H1 (cell line): Measurements from ENCODE around the gene GATD1. TPM values are rescaled to one million over a fixed set of nuclear protein-coding genes. Genes with fewer than 3 reads are reported as not detected.

Experiments used
- CTCF ChIA-PET: fragments of 300-600 bp; sonication (Branson Sonifier 250); formaldehyde crosslinking; loops from one replicate; lab custom pipeline; 2021; ENCODE audit not compliant: partially characterized antibody; lab: Charles Lee
- POLR2A ChIA-PET: fragments of 300-600 bp; sonication (Branson Sonifier 250); formaldehyde crosslinking; loops from one replicate; lab custom pipeline; 2021; ENCODE audit warnings: inconsistent platforms; ENCODE audit not compliant: partially characterized antibody; lab: Charles Lee
- DNase-seq, 2 experiments: peaks; one replicate each; pipeline versions ENCODE4 v3.0.0 to v3.0.0-alpha.2; 2010 to 2022; ENCODE audit warnings: low spot score in 2 of 2, low read depth in 1 of 2, mixed read lengths in 1 of 2
- FAIRE-seq: peaks from 2 replicates; lab custom pipeline; 2011; peaks lifted over from hg19 to GRCh38; lab: Jason Lieb, UNC
- H2AFZ ChIP-seq: 2 replicates; pipeline ENCODE4 v1.8.1; 2012; ENCODE audit warnings: low read length, inconsistent platforms
- H2AK5ac ChIP-seq: 2 replicates; pipeline ENCODE4 v1.6.1; 2013; ENCODE audit warnings: low read depth, low read length
- H2BK120ac ChIP-seq: replicated peaks from 2 replicates; pipeline ENCODE3; 2013; ENCODE audit warnings: low read depth, low read length, inconsistent platforms
- H2BK12ac ChIP-seq: 2 replicates; pipeline ENCODE4 v1.6.1; 2013; ENCODE audit warnings: low read depth, low read length
- H2BK15ac ChIP-seq: 2 replicates; pipeline ENCODE4 v1.6.1; 2013; ENCODE audit warnings: low read length
- H2BK20ac ChIP-seq: 2 replicates; pipeline ENCODE4 v1.6.1; 2013; ENCODE audit warnings: low read length
- H2BK5ac ChIP-seq: 2 replicates; pipeline ENCODE4 v1.6.1; 2013; ENCODE audit warnings: low read depth, low read length
- H3K14ac ChIP-seq: 2 replicates; pipeline ENCODE4 v1.6.1; 2013; ENCODE audit warnings: inconsistent platforms; ENCODE audit not compliant: insufficient read length
- H3K18ac ChIP-seq: 2 replicates; pipeline ENCODE4 v1.6.1; 2013; ENCODE audit warnings: low read length; ENCODE audit errors: extremely low read depth
- H3K23ac ChIP-seq: 2 replicates; pipeline ENCODE4 v1.6.1; 2013; ENCODE audit warnings: inconsistent platforms; ENCODE audit not compliant: insufficient read length
- H3K23me2 ChIP-seq: 2 replicates; pipeline ENCODE4 v1.6.1; 2013; ENCODE audit warnings: low read depth, low read length
- H3K27ac ChIP-seq: 2 replicates; pipeline ENCODE4 v1.6.1; 2011; ENCODE audit warnings: low read depth, low read length, inconsistent platforms
- H3K27me3 ChIP-seq, 4 experiments: replicated peaks in 1 of 4; 1 replicate in 1 of 4; 2 replicates in 3 of 4; pipeline versions ENCODE4 v1.6.1 to v1.8.1; 2011 to 2013; ENCODE audit warnings: low read length in 3 of 4, mild to moderate bottlenecking in 3 of 4, inconsistent platforms in 2 of 4, mixed read lengths in 2 of 4, moderate library complexity in 1 of 4; ENCODE audit not compliant: control insufficient read depth in 3 of 4, insufficient read depth in 3 of 4; ENCODE audit errors: extremely low read depth in 1 of 4
- H3K36me3 ChIP-seq, 4 experiments: 2 replicates each; pipeline versions ENCODE4 v1.6.1 to v1.8.1; 2011 to 2013; ENCODE audit warnings: mild to moderate bottlenecking in 4 of 4, low read length in 3 of 4, moderate library complexity in 2 of 4, control low read depth in 1 of 4, inconsistent platforms in 1 of 4; ENCODE audit not compliant: insufficient read depth in 4 of 4, control insufficient read depth in 2 of 4
- H3K4ac ChIP-seq: replicated peaks from 2 replicates; pipeline ENCODE3; 2013; ENCODE audit warnings: low read length, low read depth, mixed read lengths, inconsistent platforms; ENCODE audit not compliant: insufficient read length
- H3K4me1 ChIP-seq, 4 experiments: replicated peaks in 1 of 4; 1 replicate in 1 of 4; 2 replicates in 3 of 4; pipeline versions ENCODE4 v1.6.1 to v1.8.1; 2011 to 2013; ENCODE audit warnings: low read length in 3 of 4, inconsistent platforms in 2 of 4, mixed read lengths in 1 of 4; ENCODE audit not compliant: insufficient read depth in 4 of 4, control insufficient read depth in 3 of 4
- H3K4me2 ChIP-seq, 2 experiments: 2 replicates each; pipeline versions ENCODE4 v1.6.1 to v1.8.1; 2011 to 2013; ENCODE audit warnings: low read depth in 2 of 2, low read length in 2 of 2, control low read depth in 1 of 2, inconsistent platforms in 1 of 2, mild to moderate bottlenecking in 1 of 2; ENCODE audit not compliant: insufficient read depth in 1 of 2
- H3K4me3 ChIP-seq, 4 experiments: fragments of 200-600, 300-600 bp in 1 of 4; sonication (generic), shearing (Covaris generic), sonication (Bioruptor Twin) in 1 of 4; 2 replicates each; pipeline versions ENCODE4 v1.5.1 to v1.8.1; 2011 to 2016; ENCODE audit warnings: low read length in 4 of 4, low read depth in 3 of 4, control low read depth in 2 of 4, inconsistent platforms in 2 of 4, mild to moderate bottlenecking in 2 of 4, mixed read lengths in 1 of 4, moderate library complexity in 1 of 4; ENCODE audit not compliant: insufficient read depth in 2 of 4; ENCODE audit errors: extremely low read depth in 1 of 4
- H3K56ac ChIP-seq: replicated peaks from 2 replicates; pipeline ENCODE3; 2013; ENCODE audit warnings: low read depth, mild to moderate bottlenecking, mixed read lengths, low read length, inconsistent platforms; ENCODE audit not compliant: insufficient read length
- H3K79me1 ChIP-seq: 2 replicates; pipeline ENCODE4 v1.6.1; 2013; ENCODE audit warnings: low read depth, low read length, control low read depth
- H3K79me2 ChIP-seq, 2 experiments: 2 replicates each; pipeline versions ENCODE4 v1.6.1 to v1.8.1; 2012 to 2013; ENCODE audit warnings: low read length in 2 of 2, mild to moderate bottlenecking in 2 of 2, inconsistent platforms in 1 of 2; ENCODE audit not compliant: insufficient read depth in 2 of 2, control insufficient read depth in 1 of 2
- H3K9ac ChIP-seq, 4 experiments: replicated peaks in 1 of 4; 1 replicate in 1 of 4; 2 replicates in 3 of 4; pipeline versions ENCODE4 v1.6.1 to v1.8.1; 2011 to 2013; ENCODE audit warnings: low read depth in 3 of 4, low read length in 3 of 4, control low read depth in 2 of 4, mild to moderate bottlenecking in 2 of 4, moderate library complexity in 2 of 4, inconsistent platforms in 1 of 4; ENCODE audit errors: extremely low read depth in 1 of 4
- H3K9me3 ChIP-seq, 2 experiments: 2 replicates each; pipeline versions ENCODE4 v1.6.1 to v1.8.1; 2012 to 2013; ENCODE audit warnings: mild to moderate bottlenecking in 2 of 2, moderate library complexity in 2 of 2, control low read depth in 1 of 2, inconsistent platforms in 1 of 2, low read depth in 1 of 2, low read length in 1 of 2, mixed read lengths in 1 of 2; ENCODE audit not compliant: insufficient read depth in 2 of 2
- H4K20me1 ChIP-seq, 2 experiments: replicated peaks in 1 of 2; 2 replicates each; pipeline versions ENCODE3 to v1.8.1; 2011 to 2013; ENCODE audit warnings: inconsistent platforms in 2 of 2, low read length in 2 of 2, mild to moderate bottlenecking in 1 of 2; ENCODE audit not compliant: insufficient read depth in 2 of 2, control insufficient read depth in 1 of 2
- H4K5ac ChIP-seq: 2 replicates; pipeline ENCODE4 v1.6.1; 2013; ENCODE audit warnings: low read length, low read depth, mixed read lengths, inconsistent platforms; ENCODE audit not compliant: insufficient read length
- H4K8ac ChIP-seq: 2 replicates; pipeline ENCODE4 v1.8.0; 2013; ENCODE audit warnings: mild to moderate bottlenecking, moderate library complexity, low read length, inconsistent platforms; ENCODE audit not compliant: insufficient read depth; ENCODE audit errors: extremely low read depth
- H4K91ac ChIP-seq: replicated peaks from 2 replicates; pipeline ENCODE3; 2013; ENCODE audit warnings: low read length, mixed read lengths, inconsistent platforms; ENCODE audit not compliant: insufficient read length
- FOSL1 ChIP-seq: IDR thresholded peaks from 2 replicates; pipeline ENCODE4 v1.6.1; 2011; ENCODE audit warnings: mild to moderate bottlenecking, low read depth, low read length, moderate library complexity; ENCODE audit not compliant: insufficient read depth
- HDAC2 ChIP-seq, 2 experiments: fragments of 300-600 bp in 1 of 2; sonication (generic) in 1 of 2; IDR thresholded peaks; 2 replicates each; pipeline ENCODE4 v1.6.1; 2011 to 2012; ENCODE audit warnings: low read depth in 2 of 2, low read length in 2 of 2, mild to moderate bottlenecking in 2 of 2, moderate library complexity in 2 of 2, borderline replicate concordance in 1 of 2, inconsistent platforms in 1 of 2
- WGBS, 2 experiments: shearing (Covaris generic) in 1 of 2; methylation state at CpG; one replicate each; pipeline versions ENCODE4 v1.1.6 to v1.1.7; 2013 to 2015; ENCODE audit warnings: low lambda C conversion rate in 2 of 2, mixed read lengths in 2 of 2, inconsistent platforms in 1 of 2, low coverage in 1 of 2, missing lambda C conversion rate in 1 of 2; ENCODE audit not compliant: insufficient replicate concordance in 2 of 2, insufficient coverage in 1 of 2, insufficient read length in 1 of 2; ENCODE audit errors: extremely low coverage in 1 of 2, missing lambda C conversion rate in 1 of 2; 5-methylcytosine and 5-hydroxymethylcytosine counted together
- polyA plus RNA-seq, 7 experiments: library from polyadenylated mRNA; depleted of rRNA in 3 of 7; stranded (reverse) in 5 of 7; unstranded in 2 of 7; fragments of >200 nt in 5 of 7; fragments of 200-250 nt in 2 of 7; gene quantifications; 1 replicate in 5 of 7; 2 replicates in 1 of 7; 4 replicates in 1 of 7; pipeline versions ENCODE4 v1.2.1 to v1.2.3, GENCODE V29; 2011 to 2013; ENCODE audit warnings: missing spikeins in 2 of 7, mixed read lengths in 2 of 7
- total RNA-seq: library from RNA; stranded (reverse); fragmentation: NEBNext Ultra II Directional; extraction: Animal tissue kit (Norgen Biotek cat#: 25700); gene quantifications from 2 replicates; pipeline ENCODE4 v1.2.1, GENCODE V29; 2021

Gene GATD1
- total and polyA plus RNA-seq, 2 of the 8 experiments (the other 6 are each of a cell fraction or from before 2014, with no cell fraction given), result 47.5 to 54.8 TPM

DNA sequence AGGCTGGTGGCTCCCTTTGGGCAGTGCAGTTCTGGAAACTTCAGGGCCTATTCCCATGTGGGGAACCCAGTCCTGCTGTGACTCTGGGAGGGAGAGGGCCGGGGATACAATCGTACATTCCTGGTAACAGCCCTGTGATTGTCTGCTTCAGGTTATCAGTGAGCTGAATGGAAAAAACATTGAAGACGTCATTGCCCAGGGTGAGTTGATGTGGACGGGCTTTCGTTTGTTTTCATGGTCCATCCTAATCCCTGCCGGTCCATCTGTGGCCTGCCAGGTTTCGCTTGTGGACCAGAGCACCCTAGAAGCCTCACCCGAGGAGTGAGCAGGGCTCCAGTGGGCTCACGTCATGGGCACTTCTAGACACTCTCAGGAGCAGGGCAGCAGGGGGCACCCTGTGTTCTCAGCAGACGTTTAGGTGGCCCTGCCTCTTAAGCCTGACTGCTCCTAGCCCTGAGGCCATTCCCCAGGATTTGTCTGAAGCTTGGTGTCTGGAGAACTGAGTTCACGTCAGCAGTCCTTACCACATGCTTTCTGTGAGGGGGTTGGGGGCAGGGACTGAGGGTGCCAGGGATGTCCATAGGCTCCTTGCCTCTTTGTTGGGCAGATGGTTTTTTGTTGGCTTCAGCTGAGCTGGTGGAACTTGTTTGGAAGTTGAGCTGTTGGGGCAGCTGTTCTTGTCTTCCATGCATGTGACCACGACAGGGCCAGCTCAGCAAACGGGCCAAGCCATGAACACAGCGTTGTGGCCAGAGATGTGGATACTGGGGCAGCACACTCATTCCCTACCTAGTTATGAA is 34.4 kb upstream of the GATD1 start:
- Histone ChIP-seq H3K56ac (no peak overlapping the region), H2BK12ac (peak overlapping the region; percentile 12; the same call in 1 of the 2 replicates), H3K79me1 (no peaks in the 10 kb centered on the region), H2BK15ac (no peak overlapping the region), H3K4ac (no peak overlapping the region), H2AK5ac (no peak overlapping the region), H3K14ac (no peak overlapping the region), H3K23ac (no peak overlapping the region), H3K27ac (no peak overlapping the region), H2BK120ac (no peak overlapping the region), H2BK5ac (peak overlapping the region; percentile 49; the same call in 1 of the 2 replicates), H2BK20ac (no peak overlapping the region), H4K20me1 (peaks cover 10 to 22% of the 10 kb centered on the region in 2 experiments), H3K9ac (0 out of 7 replicates have a peak overlapping the region, but pooled peaks of 1 of the 4 experiments have one; percentile 99), H3K4me3 (peak overlapping the region in 3 of 4 experiments; percentile 66 to 100 (median 96); a peak in 5 of 8 replicates), H3K4me2 (peak overlapping the region; percentile 77 to 91), H4K8ac (no peak overlapping the region; the same call in 1 of the 2 replicates), H3K18ac (no peak overlapping the region), H4K5ac (no peak overlapping the region), H2AFZ (no peak overlapping the region), H3K27me3 (no peaks in the 10 kb centered on the region), H4K91ac (no peak overlapping the region), H3K36me3 (peaks cover 16 to 29% (median 26%) of the 10 kb centered on the region in 4 experiments), H3K23me2 (peaks cover 5% of the 10 kb centered on the region; the same call in 1 of the 2 replicates), H3K79me2 (peaks cover 7 to 32% of the 10 kb centered on the region in 2 experiments; a peak in 3 of 4 replicates), H3K4me1 (peaks cover 0 to 9% (median 2%) of the 10 kb centered on the region in 4 experiments; a peak in 3 of 7 replicates), H3K9me3 (no peaks in the 10 kb centered on the region)
- FAIRE-seq (no peak), DNase-seq (no peak)
- ChIA-PET CTCF (interaction anchor here (0.6 to 2.2 kb wide), 8 partner anchors 7 to 118 kb away, joined by 3 to 5 read pairs (median 3); partner anchors contain the start of gene PNPLA2), POLR2A (interaction anchor here (0.5 to 53.0 kb wide), 6 partner anchors 1 to 234 kb away, joined by 3 to 1917 read pairs (median 4); partner anchors contain the start of genes CD151, CEND1, CRACR2B and PIDD1)
- no peak for TF ChIP-seq HDAC2 (IDR thresholded peaks at IDR 0.05; ENCODE audit: borderline replicate concordance in 1 of 2, low read depth in 2 of 2, low read length in 2 of 2)
- no peak for TF ChIP-seq FOSL1
- 90% methylated on average over 14 of the region's 14 CpGs; no CpG with 5 or more reads in 1 of the 2 experiments for WGBS, 2 experiments
